ENCODE results near the gene CHRM2.

Gene CHRM2

GRCh38 chr7:137036768-137037167, 168.3 kb downstream of the CHRM2 start:
- no peak for DNase-seq

- no peak for DNase-seq
Observed at GRCh38 chr7:137038706-137039105, 170.3 kb downstream of the CHRM2 start.

GRCh38 chr7:137040745-137041144, 172.3 kb downstream of the CHRM2 start:
- no peak for DNase-seq

GRCh38 chr7:137045573-137045972, 177.1 kb downstream of the CHRM2 start:
- DNase-seq = no peak

- no peak for DNase-seq
Observed at GRCh38 chr7:137069249-137069963, 201.0 kb downstream of the CHRM2 start.
